Measurements from ENCODE around the gene CPD.

The CPD gene

GRCh38 chr17:30354701-30355100, 24.0 kb upstream of the CPD start:
- no peak for DNase-seq (ENCODE audit: low read depth in 2 of 2)

- DNase-seq (ENCODE audit: low read depth in 2 of 2) = no peak
Observed at GRCh38 chr17:30357476-30357875, 21.3 kb upstream of the CPD start.

GRCh38 chr17:30358055-30358760, 20.5 kb upstream of the CPD start:
- DNase-seq (ENCODE audit: low read depth in 2 of 2) = no peak

GRCh38 chr17:30360086-30360808, 18.5 kb upstream of the CPD start:
- DNase-seq (ENCODE audit: low read depth in 2 of 2) = no peak

- no peak for DNase-seq (ENCODE audit: low read depth in 2 of 2)
Observed at GRCh38 chr17:30361766-30362279, 16.9 kb upstream of the CPD start.

GRCh38 chr17:30363715-30364202, 15.0 kb upstream of the CPD start:
- peak; percentile 72 to 83 for DNase-seq (ENCODE audit: low read depth in 2 of 2)

GRCh38 chr17:30366536-30366935, 12.2 kb upstream of the CPD start:
- no peak for DNase-seq (ENCODE audit: low read depth in 2 of 2)

- no peak for DNase-seq (ENCODE audit: low read depth in 2 of 2)
Observed at GRCh38 chr17:30368912-30369720, 9.6 kb upstream of the CPD start.

GRCh38 chr17:30369995-30370394, 8.7 kb upstream of the CPD start:
- DNase-seq (ENCODE audit: low read depth in 2 of 2) = no peak

GRCh38 chr17:30372755-30373154, 6.0 kb upstream of the CPD start:
- DNase-seq (ENCODE audit: low read depth in 2 of 2) = no peak

GRCh38 chr17:30375661-30376060, 3.1 kb upstream of the CPD start:
- DNase-seq (ENCODE audit: low read depth in 2 of 2) = no peak

GRCh38 chr17:30376621-30377452, 1.9 kb upstream of the CPD start:
- no peak for DNase-seq (ENCODE audit: low read depth in 2 of 2)

- DNase-seq (ENCODE audit: low read depth in 2 of 2) = no peak
Observed at GRCh38 chr17:30377574-30378240, 1.0 kb upstream of the CPD start.

- peak; percentile 28 to 32 for DNase-seq (ENCODE audit: low read depth in 2 of 2)
Observed at GRCh38 chr17:30378241-30378824, 394 bp upstream of the CPD start.

- DNase-seq (ENCODE audit: low read depth in 2 of 2) = no peak
Observed at GRCh38 chr17:30379303-30379902, 676 bp downstream of the CPD start.

- no peak for DNase-seq (ENCODE audit: low read depth in 2 of 2)
Observed at GRCh38 chr17:30379903-30380381, 1.2 kb downstream of the CPD start.

- no peak for DNase-seq (ENCODE audit: low read depth in 2 of 2)
Observed at GRCh38 chr17:30380643-30381339, 2.1 kb downstream of the CPD start.

GRCh38 chr17:30381340-30381659, 2.6 kb downstream of the CPD start:
- DNase-seq (ENCODE audit: low read depth in 2 of 2) = no peak

GRCh38 chr17:30382345-30382744, 3.6 kb downstream of the CPD start:
- no peak for DNase-seq (ENCODE audit: low read depth in 2 of 2)

Data from activated CD8-positive, alpha-beta memory T cell treated with anti-CD3 and anti-CD28 coated beads for 4 hours (primary cell).